DMS53 treated with DMSO at 0.1 percent for 48 hours (cell line): Measurements from ENCODE around the gene AP1M2.
A peak's percentile ranks its signal among the peaks of the same experiment; 100 is the strongest.

Experiments used
- DNase-seq: peaks from one replicate; lab custom pipeline; 2025; ENCODE audit not compliant: unreplicated experiment; lab: John Stamatoyannopoulos, UW

AP1M2 gene

DNA sequence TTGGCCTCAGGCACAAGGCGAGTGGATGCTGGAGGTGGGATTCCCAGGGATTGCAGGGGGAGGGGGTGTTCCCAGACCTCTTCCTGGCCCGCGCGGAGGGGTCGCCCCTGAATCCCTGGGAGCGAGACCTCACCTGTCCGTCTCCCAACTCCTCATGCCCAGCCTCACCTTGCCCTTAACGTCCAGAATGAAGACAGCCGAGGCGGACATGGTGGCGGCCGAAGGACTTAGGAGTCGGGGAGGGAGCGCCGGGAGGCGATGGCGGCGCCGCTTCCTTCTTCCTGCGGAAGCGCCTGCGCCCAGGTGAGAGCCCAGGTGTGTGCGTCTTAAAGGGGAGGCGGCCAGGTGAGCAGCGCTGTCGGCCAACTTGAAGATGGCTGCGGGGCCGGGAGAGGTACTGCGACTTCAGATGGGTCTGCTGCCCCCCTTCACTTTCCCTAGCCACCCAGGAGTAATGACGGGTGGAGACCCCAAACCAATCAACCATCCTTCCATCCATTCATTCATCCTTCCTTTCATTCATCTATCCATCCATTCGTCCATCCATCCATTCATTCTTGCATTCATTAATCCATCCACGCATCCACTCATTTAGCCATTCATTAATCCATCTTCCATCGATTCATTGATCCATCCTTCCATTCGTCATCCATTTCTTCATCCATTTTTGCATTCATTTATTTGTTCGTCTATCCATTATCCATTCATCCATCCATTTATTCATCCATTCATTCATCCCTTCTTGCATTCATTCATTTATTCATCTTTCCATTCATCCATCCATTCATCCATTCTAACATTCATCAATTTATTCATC, at the start of gene AP1M2:
AP1M2 (minus strand) TSS at position 291 of the 817 bp plus-strand sequence; CDS start at position 210, 81 bp downstream.
- DNase-seq, result peak; percentile 26

DNA sequence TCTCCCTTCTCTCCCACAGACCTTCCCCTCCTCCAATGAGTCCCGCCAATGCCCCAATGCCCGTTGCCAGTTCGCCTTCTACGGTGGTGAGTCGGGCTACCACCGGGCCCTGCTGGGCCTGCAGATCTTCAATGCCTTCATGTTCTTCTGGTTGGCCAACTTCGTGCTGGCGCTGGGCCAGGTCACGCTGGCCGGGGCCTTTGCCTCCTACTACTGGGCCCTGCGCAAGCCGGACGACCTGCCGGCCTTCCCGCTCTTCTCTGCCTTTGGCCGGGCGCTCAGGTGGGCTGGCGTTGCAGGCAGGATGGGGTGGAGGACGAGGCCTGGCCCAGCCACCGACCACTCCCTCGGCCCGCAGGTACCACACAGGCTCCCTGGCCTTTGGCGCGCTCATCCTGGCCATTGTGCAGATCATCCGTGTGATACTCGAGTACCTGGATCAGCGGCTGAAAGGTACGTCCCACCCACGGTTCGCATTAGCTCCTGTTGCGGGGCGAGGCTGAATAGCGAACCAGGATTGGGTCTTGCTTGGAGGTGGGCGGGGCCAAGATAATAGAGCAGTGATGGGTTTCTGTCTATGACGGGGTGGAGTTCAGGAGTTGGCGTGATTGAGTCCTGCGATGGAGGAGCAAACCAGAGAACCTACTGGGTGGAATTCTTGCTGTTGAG, 49.3 kb upstream of the AP1M2 start:
- DNase-seq, result no peak

DNA sequence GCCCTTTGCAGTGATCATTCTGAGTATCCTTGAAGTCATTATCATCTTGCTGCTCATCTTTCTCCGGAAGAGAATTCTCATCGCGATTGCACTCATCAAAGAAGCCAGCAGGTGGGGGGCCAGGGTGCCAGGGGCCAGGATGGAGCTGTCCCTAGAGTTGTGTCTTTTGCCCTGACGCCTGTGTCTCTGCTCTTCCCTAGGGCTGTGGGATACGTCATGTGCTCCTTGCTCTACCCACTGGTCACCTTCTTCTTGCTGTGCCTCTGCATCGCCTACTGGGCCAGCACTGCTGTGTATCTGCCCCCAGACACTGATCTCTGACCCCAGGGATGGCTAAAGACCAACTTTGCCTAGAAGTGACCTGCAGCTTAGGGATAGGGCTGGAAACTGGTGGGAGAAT, 47.9 kb upstream of the AP1M2 start:
- DNase-seq, result no peak

DNA sequence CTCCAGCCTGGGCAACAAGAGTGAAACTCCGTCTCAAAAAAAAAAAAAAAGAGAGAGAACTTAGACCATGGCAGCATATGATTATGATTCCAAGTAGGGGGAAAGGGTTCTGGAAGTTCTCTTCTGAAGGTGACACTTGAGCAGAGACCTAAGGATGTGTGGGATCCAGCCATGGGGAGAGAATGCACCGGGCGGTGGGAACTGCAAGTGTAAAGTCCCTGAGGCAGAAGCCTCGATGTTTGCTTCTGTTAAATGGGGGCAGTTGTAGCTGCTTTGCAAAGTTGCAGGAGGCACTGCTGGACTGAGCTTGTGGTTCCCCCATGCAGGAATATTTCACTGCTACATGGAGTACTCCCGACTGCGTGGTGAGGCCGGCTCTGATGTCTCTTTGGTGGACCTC, 47.3 kb upstream of the AP1M2 start:
- DNase-seq, result no peak

DNA sequence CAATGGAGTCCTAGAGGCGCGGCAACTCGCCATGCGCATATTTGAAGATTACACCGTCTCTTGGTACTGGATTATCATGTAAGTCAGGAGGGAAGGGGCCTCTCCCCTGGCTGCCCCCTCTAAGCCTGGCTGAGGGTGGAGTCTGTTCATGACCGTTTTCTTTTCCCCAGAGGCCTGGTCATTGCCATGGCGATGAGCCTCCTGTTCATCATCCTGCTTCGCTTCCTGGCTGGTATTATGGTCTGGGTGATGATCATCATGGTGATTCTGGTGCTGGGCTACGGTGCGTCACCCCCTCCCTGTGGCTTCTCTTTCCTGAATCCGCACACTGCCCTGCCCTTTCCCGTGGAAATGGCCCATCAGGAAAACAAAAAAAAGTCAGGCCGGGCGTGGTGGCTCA, 44.8 kb upstream of the AP1M2 start:
- DNase-seq, result no peak

DNA sequence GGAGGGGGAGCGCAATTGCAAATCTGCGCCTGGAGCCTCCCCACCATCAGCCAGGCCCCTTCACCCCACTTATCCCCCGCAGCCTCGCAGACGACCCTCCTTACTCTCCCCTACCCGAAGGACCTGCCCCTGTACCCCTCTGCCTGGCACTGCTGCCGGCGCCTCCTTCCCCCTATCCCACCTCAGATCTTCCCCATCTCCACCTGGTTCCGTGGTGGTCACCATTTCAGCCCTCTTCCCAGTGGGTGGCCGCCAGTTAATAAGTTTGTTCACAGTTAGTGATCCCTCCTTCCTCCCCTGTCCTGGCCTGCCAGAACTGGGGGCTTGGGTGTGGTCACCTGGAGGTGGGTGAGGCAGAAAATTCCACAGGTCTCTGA, 38.6 kb upstream of the AP1M2 start:
- no peak for DNase-seq

DNA sequence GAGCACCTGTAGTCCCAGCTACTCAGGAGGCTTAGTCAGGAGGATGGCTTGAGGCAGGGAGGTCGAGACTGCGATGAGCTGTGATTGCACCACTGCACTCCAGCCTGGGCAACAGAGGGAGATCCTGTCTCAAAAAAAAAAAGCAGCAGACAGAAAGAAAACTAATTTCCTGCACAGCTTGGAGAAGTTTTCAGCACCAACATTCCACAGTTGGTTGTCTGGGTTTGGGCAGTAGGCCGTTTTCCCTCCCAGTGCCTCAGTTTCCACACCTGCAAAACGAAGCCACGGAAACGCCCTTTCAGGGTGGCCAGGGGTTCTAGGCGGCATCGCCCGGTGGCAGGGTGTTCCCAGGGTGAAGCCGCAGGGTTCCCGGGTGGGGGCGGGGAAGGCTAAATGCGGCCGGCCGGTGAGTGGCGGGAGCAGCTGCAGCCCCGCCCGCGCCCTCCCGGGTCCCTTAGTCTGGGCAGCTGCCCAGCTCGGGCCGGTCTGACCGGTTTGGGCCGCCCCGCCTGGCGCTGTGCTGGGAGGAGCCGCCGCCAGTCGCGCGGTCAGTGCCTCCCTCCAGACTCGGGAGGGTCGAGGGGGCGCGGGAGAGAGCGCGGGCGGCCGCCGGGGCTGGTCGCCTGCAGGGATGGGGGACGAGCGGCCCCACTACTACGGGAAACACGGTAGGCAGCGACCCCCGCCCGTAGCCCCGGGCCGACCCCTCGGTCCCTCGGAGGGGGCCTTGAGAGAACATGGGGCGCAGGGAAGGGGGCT, 38.1 kb upstream of the AP1M2 start, which contains the start of gene SLC44A2:
SLC44A2 (plus strand) TSS at position 551 of the 759 bp plus-strand sequence; CDS start at position 632, 81 bp downstream.
- DNase-seq, result peak; percentile 67

DNA sequence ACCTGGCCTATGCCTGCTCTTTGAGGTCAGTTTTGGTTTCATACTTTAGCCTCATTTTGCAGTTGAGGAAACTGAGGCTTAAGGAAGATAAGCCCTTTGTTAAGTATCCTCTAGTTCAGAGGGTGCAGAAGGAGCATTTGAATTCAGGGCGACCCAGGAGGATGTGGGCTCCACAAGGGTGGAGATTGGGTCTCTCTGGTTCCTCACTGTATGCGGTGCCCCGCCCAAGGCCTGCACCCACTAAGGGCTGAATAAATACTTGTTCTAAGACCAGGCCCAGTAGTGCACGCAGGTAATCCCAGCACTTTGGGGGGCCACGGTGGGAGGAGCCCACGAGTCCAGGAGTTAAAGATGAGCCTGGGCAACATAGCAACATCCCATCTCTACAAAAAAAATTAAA, 37.5 kb upstream of the AP1M2 start:
- DNase-seq, result no peak

DNA sequence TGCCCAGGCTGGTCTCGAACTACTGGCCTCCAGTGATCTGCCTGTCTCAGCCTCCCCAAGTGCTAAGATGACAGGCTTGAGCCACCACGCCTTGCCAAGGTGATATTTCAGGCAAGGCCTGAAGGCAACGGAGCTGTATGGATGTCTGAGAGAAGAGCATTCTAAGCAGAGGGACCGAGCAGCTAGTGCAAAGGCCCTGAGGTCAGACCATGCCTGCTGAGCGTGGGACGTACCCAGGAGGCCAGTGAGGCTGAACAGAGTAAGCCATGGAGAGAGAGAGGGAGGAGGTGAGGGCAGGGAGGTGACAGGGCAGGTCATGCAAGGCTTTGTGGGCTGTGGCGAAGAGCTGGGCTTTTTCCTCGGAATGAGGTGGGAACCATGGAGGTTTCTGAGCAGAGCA, 34.9 kb upstream of the AP1M2 start:
- no peak for DNase-seq

DNA sequence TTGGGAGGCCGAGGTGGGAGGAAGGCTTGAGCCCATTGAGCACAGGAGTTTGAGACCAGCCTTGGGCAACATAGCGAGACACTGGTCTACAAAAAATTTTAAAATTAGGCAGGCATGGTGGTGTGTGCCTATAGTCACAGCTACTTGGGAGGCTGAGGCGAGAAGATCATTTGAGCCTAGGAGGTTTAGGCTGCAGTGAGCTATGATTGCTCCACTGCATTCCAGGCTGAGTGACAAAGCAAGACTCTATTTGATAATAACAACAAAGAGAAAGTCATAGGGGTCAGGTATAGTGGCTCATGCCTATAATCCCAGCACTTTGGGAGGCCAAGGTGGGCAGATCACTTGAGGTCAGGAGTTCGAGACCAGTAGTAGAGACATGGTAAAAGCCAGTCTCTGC, 33.7 kb upstream of the AP1M2 start:
- no peak for DNase-seq

DNA sequence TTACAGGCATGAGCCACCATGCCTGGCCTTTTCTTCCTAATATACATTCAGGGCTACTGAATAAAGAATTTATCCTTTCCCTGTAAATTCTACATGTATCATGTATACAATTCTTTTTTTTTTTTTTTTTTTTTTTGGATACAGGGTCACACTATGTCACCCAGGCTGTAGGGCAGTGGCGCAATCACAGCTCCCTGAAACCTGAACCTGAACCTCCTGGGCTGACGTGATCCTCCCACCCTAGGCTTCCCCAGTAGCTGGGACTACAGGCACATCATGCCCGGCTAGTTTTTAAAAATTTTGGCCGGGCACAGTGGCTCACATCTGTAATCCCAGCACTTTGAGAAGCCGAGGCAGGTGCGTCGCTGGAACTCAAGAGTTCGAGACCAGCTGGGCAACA, 31.7 kb upstream of the AP1M2 start:
- DNase-seq, result no peak

DNA sequence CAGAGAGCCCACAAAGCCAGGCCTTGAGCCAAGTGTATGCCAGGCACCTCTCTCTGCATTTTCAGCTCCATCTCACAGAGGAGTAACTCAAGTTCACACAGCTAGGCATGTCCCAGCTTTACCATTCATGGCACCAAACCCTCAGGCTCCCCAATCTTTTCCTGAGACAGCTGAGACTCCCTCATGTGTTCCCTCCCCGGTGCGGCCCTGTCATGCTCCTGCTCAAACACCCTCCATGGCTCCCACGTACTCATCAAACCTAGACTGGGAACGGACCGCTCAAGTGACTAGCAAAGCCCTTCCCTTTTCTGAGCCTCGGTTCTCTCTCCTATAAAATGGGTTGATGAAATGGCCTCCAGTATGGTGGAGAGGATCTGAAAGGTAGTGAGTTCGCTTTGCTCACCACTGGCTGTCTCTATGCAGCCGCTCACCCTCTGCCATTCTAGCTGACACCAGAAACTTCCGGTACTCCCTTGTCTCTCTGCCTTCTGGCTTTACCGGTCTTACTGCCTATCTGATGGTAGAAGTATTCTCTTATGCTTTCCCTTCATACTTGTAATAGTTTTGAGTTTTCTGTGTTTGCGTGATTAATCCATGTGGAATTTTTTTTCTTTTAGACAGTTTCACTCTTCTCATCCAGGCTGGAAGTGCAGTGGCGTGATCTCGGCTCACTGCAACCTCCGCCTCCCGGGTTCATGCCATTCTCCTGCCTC, 30.5 kb upstream of the AP1M2 start:
- no peak for DNase-seq

DNA sequence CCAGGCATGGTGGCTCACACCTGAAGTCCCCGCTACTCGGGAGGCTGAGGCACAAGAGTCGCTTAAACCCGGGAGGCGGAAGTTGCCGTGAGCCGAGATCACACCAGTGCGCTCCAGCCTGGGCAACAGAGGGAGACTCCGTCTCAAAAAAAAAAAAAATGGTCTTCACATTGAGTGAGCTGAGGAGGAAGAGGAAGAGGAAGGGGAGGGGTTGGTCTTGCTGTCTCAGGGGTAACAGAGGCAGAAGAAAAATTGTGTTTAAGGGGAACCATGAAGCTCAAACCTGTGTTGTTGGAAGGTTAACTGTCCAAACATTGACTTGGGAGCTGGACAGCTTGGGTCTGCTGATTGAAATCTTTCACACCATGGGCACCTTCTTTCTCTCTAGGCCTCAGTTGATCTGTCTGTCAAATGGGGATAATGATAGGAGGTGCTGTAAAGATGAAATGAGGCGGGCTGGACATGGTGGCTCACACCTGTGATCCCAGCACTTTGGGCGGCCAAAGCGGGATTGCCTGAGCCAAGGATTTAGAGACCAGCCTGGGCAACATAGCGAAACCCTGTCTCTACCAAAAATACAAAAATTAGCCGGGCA, 28.4 kb upstream of the AP1M2 start:
- no peak for DNase-seq

DNA sequence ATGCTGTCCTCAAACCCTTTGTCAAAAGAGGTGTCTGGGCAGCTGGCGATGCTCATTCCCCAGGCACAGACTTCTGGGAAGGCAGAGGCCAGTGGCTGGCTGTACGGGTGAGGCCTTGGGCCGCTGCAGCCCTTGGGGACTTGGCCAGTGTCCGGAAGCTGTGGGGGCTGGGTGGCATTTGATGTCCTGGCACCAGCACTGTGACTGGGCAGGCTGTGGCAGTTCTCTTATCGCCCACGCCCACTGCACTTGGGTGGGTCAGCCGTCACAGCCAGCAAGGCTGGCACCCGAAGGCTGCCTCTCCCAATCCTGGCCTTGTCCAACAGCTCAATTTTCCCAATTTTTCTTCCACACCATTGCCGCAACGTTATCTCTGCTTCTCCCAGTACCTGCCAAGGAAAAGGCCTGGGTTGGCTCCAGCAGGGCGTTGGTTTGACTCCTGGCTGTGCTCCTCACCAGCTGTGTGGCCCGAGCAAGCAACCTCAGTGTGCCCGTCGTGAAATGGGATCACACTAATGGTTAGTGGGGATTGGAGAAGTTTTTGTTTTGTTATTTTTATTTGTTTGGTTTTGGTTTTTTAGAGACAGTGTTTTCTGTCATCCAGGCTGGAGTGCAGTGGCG, 25.5 kb upstream of the AP1M2 start:
- DNase-seq, result no peak

DNA sequence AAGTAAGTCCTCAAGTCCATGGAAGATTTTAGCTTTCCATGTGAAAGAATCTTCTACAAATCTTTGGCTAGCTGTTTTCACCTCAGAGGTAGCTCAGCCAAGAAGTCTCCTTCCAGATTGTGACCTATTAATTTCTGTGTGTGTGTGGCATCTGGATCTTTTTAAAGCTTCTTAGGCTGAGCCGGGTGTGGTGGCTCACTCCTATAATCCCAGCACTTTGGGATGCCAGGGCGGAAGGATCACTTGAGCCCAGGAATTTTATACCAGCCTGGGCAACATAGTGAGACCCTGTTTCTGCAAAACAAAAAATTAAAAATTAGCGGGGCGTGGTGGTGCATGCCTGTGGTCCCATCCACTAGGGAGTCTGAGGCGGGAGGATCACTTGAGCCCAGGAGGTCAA, 24.8 kb upstream of the AP1M2 start:
- no peak for DNase-seq

DNA sequence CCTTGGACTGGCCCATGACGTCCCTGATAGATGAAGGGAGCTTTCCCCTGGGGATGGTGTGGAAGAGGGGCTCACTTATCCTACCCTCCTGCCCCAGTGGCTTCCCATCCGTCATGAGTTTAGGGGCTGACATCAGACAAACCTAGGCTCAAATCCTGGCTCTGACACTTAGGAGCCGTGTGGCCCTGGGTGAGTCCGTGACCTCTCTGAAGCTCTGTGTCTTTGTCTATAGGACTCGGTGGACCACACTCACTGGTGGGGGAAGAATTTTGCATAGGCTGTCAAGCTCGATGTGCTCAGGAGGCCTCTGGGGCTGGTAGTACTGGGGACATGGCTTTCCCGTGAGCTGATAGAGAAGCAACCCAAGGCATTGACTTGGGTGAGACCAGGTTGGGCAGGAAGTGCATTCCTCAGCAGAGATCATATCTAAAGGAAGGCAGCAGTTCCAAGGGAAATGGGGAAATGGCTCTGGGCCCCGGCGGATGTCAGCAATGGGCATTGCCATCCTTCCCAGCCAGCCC, 17.4 kb upstream of the AP1M2 start:
- DNase-seq, result no peak

DNA sequence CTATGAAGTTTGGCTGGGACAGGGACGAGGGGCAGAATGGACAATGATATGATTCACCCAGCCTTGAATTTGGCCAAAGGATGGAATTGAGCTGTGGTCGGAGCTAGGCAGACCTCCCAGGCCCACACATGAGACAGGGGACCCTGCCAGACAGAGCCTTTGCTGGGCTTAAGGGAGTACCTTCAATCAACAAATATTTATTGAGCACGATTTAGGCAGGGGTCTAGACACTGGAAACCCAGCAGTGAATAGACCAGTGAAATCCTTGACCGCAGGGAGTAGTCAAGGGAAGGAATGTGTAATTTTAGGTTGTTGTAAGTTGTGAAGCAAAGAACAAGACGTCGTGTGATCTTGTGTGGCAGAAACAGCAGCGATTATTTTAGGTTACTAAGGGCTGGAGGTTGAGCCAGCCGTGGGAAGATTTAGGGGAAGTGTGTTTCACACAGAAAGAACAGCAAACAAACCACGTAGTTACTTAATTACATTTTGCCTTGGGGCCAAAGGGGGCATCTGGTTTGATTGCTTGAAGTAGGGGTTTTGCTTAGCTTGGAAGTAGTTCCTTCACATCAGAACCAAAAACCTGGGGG, 16.9 kb upstream of the AP1M2 start:
- no peak for DNase-seq

DNA sequence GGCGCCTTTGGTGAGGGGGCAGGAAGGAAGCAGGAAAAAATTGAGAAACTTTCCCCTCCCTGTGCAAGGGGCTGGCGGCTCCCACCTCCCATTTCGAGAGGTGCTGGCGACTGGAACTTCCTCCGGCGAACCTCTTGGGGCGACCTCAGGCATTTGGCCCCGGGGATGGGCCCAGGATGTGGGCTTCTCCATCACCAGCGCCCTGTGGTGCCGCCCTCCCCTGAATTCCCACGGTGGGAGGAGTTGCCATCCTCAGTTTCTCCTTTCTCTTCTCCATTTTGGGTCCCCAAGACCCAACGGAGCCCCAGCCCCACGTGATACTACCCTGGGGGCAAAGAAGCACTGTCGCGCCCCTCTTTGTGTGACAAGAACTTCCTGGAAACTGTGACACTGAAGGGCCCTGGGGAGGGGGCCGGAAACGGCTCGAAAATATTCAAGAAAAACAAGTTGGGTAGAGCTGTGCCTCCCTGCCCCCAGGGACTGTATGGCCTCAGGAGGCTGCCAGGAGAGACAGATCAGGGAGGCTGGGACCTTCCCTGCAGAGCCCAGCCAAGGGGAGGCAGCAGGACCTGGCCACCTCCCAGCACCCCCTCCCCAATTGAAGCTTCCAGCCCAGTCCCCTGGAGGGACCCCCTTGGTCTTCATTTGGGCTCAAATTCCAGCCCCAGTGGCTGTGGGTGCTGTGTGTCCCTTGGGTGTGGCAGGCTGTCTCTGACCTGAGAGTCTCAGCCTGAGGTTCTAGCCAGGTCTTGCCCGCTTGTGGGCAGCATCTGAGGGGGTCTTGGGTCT, 16.2 kb upstream of the AP1M2 start:
- no peak for DNase-seq
